Measurements from ENCODE around the gene PCNT.

GRCh38 chr21:46377789-46378188 is 53.8 kb downstream of the PCNT start:
- TF ChIP-seq CTCF (tag by site-specific recombination; IDR thresholded peaks at IDR 0.05): no peak
- no peak for TF ChIP-seq ELK4 (IDR thresholded peaks at IDR 0.05; ENCODE audit: borderline replicate concordance, low read depth, low read length)
- no peak for TF ChIP-seq ZNF488 (tag by site-specific recombination; IDR thresholded peaks at IDR 0.05)
- no peak for TF ChIP-seq KLF10 (tag by site-specific recombination; IDR thresholded peaks at IDR 0.05)

Measured in HEK293 (cell line).